Panc1 (cell line): ENCODE data around the gene CDK8. TPM values are rescaled to one million over a fixed set of nuclear protein-coding genes. Genes with fewer than 3 reads are reported as not detected.

ENCODE experiments used
- ATAC-seq: fragments of 200-7000 bp; cut with Tn5 transposase; 2 replicates; pipeline ENCODE4 v1.9.1; 2020; ENCODE audit warnings: mild to moderate bottlenecking, moderate library complexity
- BruUV-seq: library from RNA; stranded (reverse); fragments of 400-500 nt; replicated peaks from 2 replicates; lab custom pipeline; 2021; lab: Mats Ljungman, UMichigan
- CTCF ChIA-PET: fragments of 300-600 bp; sonication (Branson Sonifier 250); formaldehyde crosslinking; loops from one replicate; lab custom pipeline; 2022; ENCODE audit warnings: antibody characterized with exemption; lab: Charles Lee
- POLR2A ChIA-PET: fragments of 300-600 bp; sonication (Branson Sonifier 250); formaldehyde crosslinking; loops from one replicate; lab custom pipeline; 2022; ENCODE audit warnings: antibody characterized with exemption; lab: Charles Lee
- DNase-seq: peaks from one replicate; pipeline ENCODE4 v3.0.0-alpha.2; 2010; ENCODE audit warnings: low read depth, low spot score
- H3K27ac ChIP-seq: 2 replicates; pipeline ENCODE4 v1.5.1; 2011; ENCODE audit warnings: mild to moderate bottlenecking, low read length, inconsistent platforms
- H3K27me3 ChIP-seq: fragments of 200-500 bp; sonication (Bioruptor generic); 2 replicates; pipeline ENCODE4 v1.6.0; 2014; ENCODE audit warnings: low read length, inconsistent platforms; ENCODE audit not compliant: control insufficient read depth, insufficient read depth
- H3K36me3 ChIP-seq: fragments of 200-500 bp; sonication (Bioruptor generic); 2 replicates; pipeline ENCODE4 v1.5.1; 2014; ENCODE audit warnings: inconsistent platforms, mild to moderate bottlenecking, low read length, moderate library complexity; ENCODE audit not compliant: control insufficient read depth, insufficient read depth
- H3K4me1 ChIP-seq: 2 replicates; pipeline ENCODE4 v1.5.1; 2011; ENCODE audit warnings: inconsistent platforms, mild to moderate bottlenecking, low read length, moderate library complexity; ENCODE audit not compliant: control insufficient read depth, insufficient read depth
- H3K4me3 ChIP-seq, 2 experiments: 2 replicates each; pipeline ENCODE4 v1.5.1; 2011 to 2012; ENCODE audit warnings: low read depth in 2 of 2, low read length in 2 of 2, mild to moderate bottlenecking in 2 of 2, inconsistent platforms in 1 of 2, moderate library complexity in 1 of 2
- H3K9me3 ChIP-seq: fragments of 200-500 bp; sonication (Bioruptor generic); 2 replicates; pipeline ENCODE4 v1.5.1; 2014; ENCODE audit warnings: low read depth, mild to moderate bottlenecking, inconsistent platforms, low read length, moderate library complexity; ENCODE audit not compliant: control insufficient read depth, insufficient read depth
- POLR2AphosphoS5 ChIP-seq: IDR thresholded peaks from 2 replicates; pipeline ENCODE4 v1.6.1; 2012; ENCODE audit warnings: mild to moderate bottlenecking, low read depth, low read length, moderate library complexity
- SIN3A ChIP-seq: IDR thresholded peaks from 2 replicates; pipeline ENCODE4 v1.6.1; 2012; ENCODE audit warnings: low read depth, mild to moderate bottlenecking, low read length, moderate library complexity, borderline replicate concordance; ENCODE audit not compliant: insufficient read depth
- TCF7L2 ChIP-seq: IDR thresholded peaks from 2 replicates; pipeline ENCODE4 v1.6.1; 2011; ENCODE audit warnings: mild to moderate bottlenecking, low read depth, low read length, inconsistent platforms
- in situ Hi-C: cut with HindIII; loops from 2 replicates; pipeline ENCODE4 v1.10.0; 2016; ENCODE audit warnings: low sequenced_read_pairs, low pct_unique_long_range_greater_than_20kb
- intact Hi-C: fragments of 100-400 bp; cut with micrococcal nuclease; formaldehyde crosslinking; loops from one replicate; pipeline ENCODE4 v1.10.0; 2022; ENCODE audit not compliant: unreplicated experiment
- total RNA-seq: library from RNA; stranded (reverse); gene quantifications from one replicate; pipeline ENCODE4 v1.2.1, GENCODE V29; 2021; ENCODE audit not compliant: unreplicated experiment
- TF ChIP-seq, protein P1 (sequence below), 2 experiments: IDR thresholded peaks; 2 replicates each; pipeline ENCODE4 v1.6.1; 2011 to 2012; ENCODE audit warnings: low read depth in 2 of 2, control low read depth in 1 of 2, low read length in 1 of 2, mild to moderate bottlenecking in 1 of 2, moderate library complexity in 1 of 2; ENCODE audit not compliant: insufficient read depth in 1 of 2
- TF ChIP-seq, protein P2 (sequence below): fragments of 450-650 bp; IDR thresholded peaks from 2 replicates; pipeline ENCODE4 v1.5.1; 2017; ENCODE audit warnings: mild to moderate bottlenecking

Gene CDK8
- total RNA-seq, 1 experiment from 2014 or later = 14.9 TPM

DNA sequence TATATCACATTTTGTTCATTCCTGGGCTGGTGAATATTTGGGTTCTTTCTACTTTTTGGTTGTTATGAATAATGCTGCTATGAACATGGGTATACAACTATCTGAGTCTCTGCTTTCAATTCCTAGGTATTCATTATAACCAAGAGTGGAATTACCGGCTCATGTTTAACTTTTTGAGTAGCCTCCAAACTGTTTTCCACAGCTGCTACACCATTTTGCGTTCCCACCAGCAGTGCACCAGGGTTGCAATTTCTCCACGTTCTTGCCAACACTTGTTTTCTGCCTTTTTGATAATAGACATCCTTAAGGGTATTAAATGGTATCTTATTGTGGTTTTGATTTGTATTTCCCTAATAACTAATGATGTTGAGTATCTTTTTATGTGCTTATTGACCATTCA lies 16.8 kb downstream of the CDK8 start:
- intact Hi-C loops = no loop called here
- Histone ChIP-seq H3K4me3 (no peak overlapping the region), H3K9me3 (no peaks in the 10 kb centered on the region), H3K4me1 (no peaks in the 10 kb centered on the region; the same call in 1 of the 2 replicates), H3K27ac (no peak overlapping the region), H3K27me3 (no peaks in the 10 kb centered on the region), H3K36me3 (no peaks in the 10 kb centered on the region)
- in situ Hi-C loops = no loop called here
- no peak for DNase-seq
- POLR2A ChIA-PET = no interaction called here
- CTCF ChIA-PET = no interaction called here
- TF ChIP-seq POLR2AphosphoS5 = no peak
- no peak for TF ChIP-seq SIN3A
- TF ChIP-seq, protein P1, sequence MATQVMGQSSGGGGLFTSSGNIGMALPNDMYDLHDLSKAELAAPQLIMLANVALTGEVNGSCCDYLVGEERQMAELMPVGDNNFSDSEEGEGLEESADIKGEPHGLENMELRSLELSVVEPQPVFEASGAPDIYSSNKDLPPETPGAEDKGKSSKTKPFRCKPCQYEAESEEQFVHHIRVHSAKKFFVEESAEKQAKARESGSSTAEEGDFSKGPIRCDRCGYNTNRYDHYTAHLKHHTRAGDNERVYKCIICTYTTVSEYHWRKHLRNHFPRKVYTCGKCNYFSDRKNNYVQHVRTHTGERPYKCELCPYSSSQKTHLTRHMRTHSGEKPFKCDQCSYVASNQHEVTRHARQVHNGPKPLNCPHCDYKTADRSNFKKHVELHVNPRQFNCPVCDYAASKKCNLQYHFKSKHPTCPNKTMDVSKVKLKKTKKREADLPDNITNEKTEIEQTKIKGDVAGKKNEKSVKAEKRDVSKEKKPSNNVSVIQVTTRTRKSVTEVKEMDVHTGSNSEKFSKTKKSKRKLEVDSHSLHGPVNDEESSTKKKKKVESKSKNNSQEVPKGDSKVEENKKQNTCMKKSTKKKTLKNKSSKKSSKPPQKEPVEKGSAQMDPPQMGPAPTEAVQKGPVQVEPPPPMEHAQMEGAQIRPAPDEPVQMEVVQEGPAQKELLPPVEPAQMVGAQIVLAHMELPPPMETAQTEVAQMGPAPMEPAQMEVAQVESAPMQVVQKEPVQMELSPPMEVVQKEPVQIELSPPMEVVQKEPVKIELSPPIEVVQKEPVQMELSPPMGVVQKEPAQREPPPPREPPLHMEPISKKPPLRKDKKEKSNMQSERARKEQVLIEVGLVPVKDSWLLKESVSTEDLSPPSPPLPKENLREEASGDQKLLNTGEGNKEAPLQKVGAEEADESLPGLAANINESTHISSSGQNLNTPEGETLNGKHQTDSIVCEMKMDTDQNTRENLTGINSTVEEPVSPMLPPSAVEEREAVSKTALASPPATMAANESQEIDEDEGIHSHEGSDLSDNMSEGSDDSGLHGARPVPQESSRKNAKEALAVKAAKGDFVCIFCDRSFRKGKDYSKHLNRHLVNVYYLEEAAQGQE (IDR thresholded peaks at IDR 0.05; ENCODE audit: insufficient read depth in 1 of 2, low read depth in 2 of 2, low read length in 1 of 2) = no peak
- no peak for TF ChIP-seq TCF7L2
- TF ChIP-seq, protein P2, sequence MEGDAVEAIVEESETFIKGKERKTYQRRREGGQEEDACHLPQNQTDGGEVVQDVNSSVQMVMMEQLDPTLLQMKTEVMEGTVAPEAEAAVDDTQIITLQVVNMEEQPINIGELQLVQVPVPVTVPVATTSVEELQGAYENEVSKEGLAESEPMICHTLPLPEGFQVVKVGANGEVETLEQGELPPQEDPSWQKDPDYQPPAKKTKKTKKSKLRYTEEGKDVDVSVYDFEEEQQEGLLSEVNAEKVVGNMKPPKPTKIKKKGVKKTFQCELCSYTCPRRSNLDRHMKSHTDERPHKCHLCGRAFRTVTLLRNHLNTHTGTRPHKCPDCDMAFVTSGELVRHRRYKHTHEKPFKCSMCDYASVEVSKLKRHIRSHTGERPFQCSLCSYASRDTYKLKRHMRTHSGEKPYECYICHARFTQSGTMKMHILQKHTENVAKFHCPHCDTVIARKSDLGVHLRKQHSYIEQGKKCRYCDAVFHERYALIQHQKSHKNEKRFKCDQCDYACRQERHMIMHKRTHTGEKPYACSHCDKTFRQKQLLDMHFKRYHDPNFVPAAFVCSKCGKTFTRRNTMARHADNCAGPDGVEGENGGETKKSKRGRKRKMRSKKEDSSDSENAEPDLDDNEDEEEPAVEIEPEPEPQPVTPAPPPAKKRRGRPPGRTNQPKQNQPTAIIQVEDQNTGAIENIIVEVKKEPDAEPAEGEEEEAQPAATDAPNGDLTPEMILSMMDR = no peak
- no peak for ATAC-seq
- no TSS peak for BruUV-seq

DNA sequence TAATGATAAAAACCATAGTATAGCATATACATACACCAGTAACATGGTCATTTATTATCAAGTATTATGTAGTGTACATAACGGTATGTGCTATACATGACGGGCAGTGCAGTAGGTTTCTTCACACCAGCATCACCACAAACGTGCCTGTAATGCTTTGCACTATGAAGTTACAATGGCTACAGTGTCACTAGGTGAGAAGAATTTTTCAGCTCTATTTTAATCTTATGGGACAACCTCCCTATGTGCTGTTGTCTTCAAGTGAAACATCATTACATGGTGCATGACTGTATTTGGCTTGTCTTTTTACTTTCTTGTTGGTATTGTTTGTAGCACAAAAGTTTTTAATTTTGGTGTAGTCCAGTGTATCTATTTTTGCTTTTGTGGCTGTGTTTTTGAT lies 18.7 kb downstream of the CDK8 start:
- Histone ChIP-seq H3K27ac (no peak overlapping the region), H3K4me3 (no peak overlapping the region), H3K27me3 (no peaks in the 10 kb centered on the region), H3K4me1 (peaks cover 5% of the 10 kb centered on the region), H3K9me3 (no peaks in the 10 kb centered on the region), H3K36me3 (no peaks in the 10 kb centered on the region)
- TF ChIP-seq POLR2AphosphoS5 = no peak
- TF ChIP-seq, protein P2 = no peak
- TF ChIP-seq, protein P1 (IDR thresholded peaks at IDR 0.05; ENCODE audit: insufficient read depth in 1 of 2, low read depth in 2 of 2, low read length in 1 of 2) = no peak
- no peak for TF ChIP-seq SIN3A
- no peak for TF ChIP-seq TCF7L2
- ChIA-PET POLR2A (no interaction called here), CTCF (no interaction called here)
- BruUV-seq = no TSS peak
- no peak for ATAC-seq
- in situ Hi-C loops (no loop called here), intact Hi-C loops (no loop called here)
- no peak for DNase-seq
